Right kidney (tissue), 1 donor: ENCODE measurements around the gene PPT1.
"Not testable (repeated sequence)": the region's sequence is repeated elsewhere in the genome, so short reads cannot be mapped to it uniquely, and the experiment has no call there.

Source experiments
- DNase-seq: peaks from one replicate; pipeline ENCODE4 v3.0.0-alpha.2; 2016

The PPT1 gene

DNA sequence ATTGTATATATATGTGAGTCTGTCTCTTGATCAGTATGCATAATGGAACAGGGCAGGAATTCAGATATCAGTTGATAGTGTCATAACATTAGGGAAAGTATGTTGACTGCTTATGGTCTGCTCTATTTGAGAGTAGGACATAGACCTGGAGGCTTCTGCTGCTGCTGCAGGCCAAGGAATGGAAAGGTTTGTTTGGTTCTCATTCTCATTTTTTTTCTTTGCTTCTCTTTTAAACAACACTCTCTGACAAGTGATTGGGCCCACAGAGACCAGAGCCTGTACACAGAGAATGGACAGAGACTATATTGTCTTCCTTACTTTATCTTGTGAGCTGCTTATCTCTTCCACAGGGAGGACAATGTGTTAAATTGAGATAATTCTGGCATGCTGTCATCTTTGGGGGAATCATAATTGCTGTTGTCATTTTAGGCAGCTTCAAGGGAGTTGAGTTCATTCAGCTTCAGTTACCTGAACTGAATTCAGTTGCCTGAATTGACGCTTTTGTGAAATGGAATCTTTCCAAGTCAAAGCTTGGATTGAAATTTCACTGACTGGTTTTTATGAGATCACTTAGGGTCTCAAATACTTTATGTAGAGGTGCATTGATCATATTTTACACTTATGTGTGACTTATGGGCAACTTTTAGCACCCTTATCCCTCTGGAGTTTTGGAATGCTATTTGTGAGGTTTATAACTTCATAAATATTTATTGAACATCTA is 39.6 kb downstream of the PPT1 start:
- DNase-seq = no peak

DNA sequence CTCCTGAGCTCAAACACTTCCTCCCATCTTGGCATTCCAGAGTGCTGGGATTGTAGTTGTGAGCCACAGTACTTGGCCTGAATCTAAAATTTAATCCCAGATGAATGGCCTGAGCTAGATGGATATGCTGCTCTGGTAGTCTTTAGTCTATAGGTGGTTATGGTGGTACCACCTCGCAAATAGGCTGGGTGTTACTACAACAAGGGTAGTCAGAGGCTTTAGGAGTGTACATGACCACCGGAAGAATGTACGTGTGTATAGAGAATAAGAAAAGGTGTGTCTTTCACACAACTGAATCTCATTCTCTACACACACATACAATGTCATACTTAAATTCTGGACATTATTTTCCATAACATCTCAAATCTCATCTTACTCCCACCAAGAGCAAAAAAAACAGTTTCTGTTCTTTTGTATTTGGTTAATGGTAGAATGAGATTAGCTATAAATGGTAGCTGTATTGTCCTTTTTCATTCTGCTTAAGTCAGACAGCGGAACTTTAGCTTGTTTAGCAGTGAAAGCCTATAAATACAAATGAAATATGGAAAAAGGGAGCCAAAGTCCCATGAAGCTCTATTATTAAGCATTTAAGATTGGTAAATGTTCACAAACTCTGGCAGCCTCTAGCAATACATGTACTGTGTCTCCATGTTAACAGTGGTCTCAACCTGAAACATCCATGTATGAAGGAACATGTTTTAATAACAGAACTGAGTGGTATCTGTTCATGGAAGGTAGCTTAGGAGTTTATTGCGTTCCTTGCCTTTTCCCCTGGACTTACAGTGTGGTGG is 40.3 kb downstream of the PPT1 start:
- no peak for DNase-seq

DNA sequence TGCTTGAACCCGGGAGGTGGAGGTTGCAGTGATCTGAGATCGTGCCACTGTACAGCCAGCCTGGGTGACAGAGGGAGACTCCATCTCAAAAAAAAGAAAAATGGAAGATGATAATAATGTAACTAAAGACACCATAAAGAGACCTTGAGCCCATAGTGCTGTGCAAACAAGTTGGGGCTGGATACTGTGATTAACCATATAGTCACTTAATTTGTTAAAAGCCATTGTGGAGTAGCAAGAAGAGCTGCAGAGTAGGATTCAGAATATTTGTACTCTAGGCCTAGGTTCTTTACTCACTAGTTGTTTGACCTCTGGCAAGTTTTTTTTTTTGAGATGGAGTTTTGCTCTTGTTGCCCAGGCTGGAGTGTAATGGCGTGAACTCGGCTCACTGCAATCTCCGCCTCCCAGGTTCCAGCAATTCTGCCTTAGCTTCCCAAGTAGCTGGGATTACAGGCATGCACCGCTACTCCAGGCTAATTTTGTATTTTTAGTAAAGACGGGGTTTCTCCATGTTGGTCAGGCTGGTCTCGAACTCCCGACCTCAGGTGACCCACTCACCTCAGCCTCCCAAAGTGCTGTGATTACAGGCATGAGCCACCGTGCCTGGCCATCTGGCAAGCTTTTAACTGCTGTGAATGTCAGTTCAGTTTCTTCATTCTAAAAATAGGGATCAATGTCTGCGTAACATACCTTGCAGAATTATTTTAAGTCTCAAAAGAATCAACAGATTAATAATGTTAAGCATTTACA is 43.7 kb downstream of the PPT1 start:
- DNase-seq = no peak

DNA sequence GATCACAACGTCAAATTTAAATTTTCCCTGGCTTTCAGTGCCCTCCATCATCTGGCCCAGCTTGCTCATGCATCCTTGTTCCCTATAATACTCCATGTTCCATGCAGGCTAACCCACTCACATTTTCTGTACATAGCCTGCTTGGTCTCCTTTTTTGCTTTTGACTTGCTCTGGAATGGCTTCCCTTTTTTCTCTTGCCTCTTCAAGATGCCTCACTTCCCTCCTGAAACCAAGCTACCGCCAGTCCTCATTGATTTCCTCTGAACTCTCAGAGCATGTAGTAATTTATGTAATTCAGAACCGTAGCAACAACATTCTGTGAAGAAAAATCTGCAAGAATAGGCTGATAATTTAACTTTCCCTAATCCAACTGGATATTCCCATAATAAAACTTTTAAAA is 46.2 kb downstream of the PPT1 start:
- DNase-seq = no peak

DNA sequence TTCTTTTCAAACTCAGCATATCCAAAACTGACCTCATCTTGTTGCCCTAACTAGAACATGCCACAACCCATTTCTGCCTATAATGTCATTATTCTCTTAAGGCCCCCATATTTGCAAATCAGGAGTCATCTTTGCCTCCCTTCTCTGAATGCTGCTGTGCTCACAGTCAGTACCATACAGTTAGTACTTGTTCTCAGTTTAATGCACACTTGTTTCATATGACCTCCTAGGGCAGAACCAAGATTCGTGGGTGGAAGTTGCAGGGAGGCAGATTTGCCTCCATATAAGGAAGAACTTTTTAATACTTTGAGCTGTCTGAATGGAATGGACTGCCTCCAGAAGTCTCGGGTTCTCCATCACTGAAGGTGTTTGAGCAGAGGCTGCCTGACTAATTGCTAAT is 47.3 kb downstream of the PPT1 start:
- DNase-seq = no peak

DNA sequence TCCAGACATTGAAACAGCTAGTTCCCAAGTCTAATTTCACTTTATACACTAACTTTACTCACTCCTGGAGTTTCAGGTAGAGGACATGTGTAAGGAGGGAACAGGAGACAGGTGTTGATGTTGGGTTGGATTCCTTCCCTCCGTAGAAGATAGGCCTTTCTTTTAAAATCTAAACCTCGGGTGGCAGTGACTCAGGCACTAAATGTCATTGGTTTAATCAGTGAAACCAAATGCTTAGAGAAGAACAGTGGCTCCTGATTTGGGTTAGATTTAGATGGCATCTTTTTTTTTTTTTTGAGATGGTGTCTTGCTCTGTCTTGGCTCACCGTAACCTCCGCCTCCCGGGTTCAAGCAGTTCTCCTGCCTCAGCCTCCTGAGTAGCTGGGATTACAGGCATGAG is 49.3 kb downstream of the PPT1 start:
- DNase-seq = no peak

DNA sequence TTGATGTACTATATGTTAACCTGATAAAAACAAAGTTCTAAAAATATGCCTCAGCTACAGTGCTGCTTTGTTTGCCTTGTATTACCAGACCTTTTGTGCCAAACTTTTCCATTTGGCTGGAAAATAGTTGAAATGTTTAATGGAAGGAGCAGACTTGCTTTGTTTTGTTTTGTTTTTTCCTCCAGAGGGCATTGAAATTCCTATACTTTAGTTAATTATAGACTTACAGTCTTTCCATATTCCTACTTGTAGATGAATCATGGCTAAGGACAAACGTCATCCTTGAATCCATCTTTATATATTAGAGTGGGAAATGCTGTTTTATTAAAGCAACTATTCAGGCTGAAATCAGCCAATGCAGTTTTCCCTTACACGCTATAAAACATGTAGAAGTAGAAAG is 49.8 kb downstream of the PPT1 start:
- no peak for DNase-seq

DNA sequence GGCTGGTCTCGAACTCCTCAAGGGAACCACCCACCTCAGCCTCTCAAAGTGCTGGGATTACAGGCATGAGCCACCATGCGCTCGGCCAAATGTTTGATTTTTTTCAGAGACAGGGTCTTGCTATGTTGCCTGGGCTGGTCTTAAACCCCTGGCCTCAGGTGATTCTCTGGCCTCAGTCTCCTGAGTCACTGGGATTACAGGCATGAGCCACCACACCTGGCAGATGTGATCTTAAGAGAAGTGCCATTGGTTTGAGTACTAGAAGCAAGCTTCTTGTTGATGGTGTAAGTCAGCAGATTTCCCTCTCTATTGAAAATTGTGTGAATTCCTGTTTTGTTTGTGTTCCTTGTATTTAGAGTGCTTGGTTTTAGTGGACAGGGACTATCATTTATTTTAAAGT is 51.3 kb downstream of the PPT1 start:
- no peak for DNase-seq

DNA sequence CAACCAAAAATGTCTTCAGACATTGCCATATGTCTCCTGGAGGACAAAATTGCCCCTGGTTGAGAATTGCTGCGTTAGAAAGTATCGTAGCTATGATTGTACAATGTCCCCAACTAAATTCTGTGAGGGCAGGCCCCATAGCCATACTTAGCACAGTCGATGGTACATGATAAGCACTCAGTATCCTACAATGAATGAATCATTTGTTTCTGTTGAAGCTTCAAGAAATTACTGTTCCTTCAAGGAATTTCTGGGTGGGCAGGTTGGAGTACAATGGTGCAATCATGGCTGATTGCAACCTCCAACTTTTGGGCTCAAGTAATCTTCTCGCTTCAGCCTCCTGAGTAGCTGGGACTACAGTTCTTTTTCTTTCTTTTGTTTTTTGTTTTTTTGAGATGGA is 51.9 kb downstream of the PPT1 start:
- no peak for DNase-seq

DNA sequence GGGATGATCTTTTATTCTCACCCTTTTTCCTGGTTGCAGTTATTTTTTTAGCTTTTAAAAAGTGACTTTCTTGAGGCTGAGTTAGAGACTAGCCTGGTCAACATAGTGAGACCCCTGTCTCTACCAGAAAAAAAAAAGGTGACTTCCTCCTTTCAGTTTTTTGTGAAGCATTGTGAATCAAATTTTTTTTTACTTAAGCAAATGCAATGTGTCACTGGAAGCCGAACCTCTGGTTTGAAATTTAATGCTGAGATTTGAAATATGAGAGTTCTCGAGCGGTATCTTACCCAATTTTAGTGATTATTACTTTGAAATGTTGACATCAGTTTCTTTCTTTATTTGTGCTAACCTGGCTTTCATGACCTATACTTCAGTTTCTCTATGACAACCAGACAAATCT is 52.9 kb downstream of the PPT1 start:
- DNase-seq = no peak

DNA sequence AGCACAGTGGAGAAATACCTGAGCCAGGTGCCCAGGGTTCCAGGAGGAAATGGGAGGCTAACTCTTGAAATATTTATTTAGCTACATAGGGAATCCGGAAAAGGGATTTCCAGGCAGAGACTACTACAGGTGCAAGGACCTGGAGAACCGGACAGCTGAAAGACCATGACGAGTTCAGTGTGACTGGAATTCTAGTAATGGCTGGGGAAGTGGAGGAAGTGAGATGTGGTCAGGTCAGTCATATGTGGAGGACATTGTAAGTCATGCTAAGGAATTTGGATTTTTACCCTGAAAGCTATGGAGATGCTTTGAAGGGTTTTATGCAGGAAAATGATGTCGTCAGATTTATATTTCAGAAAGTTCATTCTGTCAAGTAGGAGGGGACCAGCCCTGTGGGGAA is 54.7 kb downstream of the PPT1 start:
- no peak for DNase-seq

DNA sequence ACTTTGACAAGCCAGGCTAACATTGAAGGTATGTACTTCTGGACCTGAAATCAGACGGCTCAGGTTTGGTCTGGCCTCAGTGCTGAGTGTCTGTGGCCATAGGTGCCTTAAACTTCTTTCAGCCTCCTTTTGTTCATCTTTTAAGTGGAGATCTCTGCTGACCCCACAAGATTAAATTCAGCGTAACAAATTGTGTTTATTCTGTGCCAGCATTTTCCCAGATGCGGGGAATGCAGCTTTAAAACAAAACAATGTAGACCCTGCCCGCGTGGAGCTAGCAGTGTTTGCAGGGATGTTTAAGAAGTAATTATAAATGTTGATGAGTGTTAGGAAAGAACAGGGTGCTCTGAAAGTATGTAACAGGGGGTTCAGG is 55.6 kb downstream of the PPT1 start:
- no peak for DNase-seq

DNA sequence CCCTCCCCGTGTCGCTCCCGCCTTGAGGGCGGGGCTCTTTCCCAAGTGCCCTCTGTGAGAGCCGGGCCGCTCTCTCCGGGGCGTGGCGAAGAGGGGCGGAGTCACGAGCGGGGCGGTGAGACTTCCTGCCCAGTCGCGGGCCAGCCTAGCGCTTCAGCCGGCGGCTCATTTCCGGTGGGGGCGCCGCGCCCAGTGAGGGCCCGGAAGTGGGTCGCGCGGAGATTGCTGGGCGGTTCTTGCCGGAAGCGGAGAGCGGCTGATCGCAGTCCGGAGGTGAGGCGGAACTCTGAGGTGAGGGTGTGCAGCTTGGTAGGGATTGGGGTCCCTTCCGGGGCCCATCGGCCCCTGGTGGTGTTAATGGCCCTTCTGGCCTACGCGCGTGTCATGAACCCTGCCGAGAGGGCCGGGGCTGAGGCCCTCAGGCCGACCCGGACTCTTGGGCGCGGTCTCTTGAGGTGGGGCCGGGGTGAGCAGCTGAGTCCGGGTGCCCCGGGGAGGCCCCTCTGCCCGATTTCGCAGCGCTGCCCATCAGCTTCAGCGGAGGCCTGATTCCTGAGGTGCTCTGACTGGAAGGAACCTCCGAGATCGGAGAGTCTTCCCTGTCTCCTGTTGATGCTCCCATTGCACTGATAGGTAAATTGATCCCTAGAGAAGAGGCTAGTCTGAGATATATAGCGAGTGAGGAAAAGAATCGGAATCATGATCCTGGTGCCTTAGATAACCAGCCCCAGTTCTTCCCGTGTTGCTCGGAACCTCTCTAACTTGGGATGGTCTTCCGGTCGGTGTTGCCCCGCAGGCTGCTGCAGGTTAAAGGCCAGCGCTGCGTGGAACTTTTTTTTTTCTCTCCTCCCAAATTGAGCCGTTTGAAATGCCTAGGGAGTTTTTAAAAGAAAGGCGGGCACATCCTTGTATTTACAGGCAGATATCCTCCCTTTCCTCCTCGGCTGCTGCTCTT is 56.3 kb downstream of the PPT1 start, which contains the start of gene CAP1:
Gene CAP1 (plus strand): TSS at position 219 of the 955 bp plus-strand sequence. CDS start 18,618 bp downstream, outside the sequence.
- DNase-seq = no peak

DNA sequence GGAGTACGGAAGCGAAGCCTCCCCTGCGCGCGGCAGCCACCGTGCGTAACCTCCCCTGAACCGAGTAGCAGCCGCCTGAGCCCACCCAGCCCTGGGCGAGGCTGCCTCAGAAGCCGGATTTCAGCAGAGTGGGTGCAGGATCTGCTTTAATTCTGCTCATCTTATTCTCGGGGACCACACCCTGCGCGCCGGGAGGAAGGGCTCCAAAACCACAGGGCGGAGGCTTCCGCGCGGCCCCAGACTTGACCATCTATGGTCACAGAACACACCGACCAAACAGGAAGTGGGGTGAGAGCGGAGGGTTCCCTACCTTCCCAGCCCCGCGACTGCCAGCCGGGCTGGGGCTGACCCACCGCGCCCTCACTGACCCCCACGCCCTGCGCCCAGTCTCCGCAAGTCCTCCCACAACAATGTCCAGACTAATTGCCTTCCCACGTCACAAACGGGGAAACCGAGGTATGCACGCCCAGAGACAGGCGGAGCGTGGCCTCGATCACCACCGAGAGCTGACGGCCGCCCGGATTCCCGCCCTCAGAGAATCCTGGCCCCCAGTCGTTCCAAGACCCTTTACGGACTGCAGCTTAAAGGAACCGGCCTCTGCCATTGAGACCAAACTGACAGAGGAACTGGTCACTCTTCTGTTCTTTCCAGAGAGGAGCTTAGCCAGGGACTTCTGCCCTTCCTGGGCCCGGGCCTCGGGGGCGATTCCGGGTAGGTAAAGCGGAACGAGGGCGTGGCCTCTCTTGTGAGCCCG is 57.1 kb downstream of the PPT1 start:
- peak; percentile 96 for DNase-seq

DNA sequence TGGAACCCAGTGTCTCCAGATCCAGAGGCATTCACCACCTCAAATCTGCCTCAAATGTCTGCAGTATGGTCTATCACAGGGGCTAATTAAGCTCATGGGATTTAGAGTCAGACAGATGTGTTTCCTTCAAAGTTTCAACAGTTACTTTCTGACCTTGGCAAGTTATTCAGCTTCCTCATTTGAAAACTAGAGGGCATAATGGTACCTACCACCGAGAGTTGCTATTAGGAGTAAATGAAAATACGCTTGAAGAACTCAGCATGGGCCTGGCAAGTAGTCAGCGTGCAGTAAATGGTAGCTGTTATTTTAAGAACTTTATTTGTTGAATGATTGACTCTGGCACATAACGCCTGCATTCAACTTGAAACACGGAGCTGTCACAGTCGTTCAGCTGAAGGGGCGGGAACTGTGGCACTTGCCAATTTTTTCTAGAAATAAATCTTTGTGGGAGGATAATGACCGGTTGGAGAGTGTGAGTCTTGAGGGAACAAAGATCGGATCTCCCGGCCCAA is 57.8 kb downstream of the PPT1 start:
- no peak for DNase-seq

DNA sequence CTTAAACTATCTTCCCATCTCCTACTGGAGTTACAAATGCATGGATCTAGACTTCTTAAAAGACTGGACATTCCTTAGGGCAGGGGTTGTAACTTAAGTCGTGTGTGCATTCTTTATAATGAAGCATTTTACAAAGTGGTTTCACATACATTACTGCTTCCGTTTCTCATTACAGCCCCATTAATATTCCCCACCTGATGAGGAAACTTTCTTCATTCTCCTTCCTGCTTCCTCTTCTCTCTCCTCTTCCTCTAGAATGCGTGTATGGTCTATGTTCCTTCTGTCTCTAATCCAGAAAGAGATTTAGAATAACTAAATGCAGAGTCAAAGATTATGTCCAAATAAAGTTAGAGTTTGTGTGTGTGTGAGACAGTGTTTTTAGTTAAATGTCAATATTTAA is 58.4 kb downstream of the PPT1 start:
- DNase-seq = no peak

DNA sequence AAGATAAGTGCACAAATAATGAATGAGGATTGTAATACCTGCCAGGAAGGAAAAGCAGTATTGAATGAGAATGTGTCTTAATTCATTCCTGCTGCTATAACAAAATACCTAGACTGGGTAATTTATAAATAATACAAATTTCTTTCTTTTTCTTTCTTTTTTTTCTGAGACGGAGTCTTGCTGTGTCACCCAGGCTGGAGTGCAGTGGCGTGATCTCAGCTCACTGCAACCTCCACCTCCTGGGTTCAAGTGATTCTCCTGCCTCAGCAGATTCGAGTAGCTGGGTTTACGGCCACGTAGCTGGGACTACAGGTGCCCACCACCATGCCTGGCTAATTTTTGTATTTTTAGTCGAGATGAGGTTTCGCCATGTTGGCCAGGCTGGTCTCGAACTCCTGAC is 59.8 kb downstream of the PPT1 start:
- DNase-seq = not testable (repeated sequence)

DNA sequence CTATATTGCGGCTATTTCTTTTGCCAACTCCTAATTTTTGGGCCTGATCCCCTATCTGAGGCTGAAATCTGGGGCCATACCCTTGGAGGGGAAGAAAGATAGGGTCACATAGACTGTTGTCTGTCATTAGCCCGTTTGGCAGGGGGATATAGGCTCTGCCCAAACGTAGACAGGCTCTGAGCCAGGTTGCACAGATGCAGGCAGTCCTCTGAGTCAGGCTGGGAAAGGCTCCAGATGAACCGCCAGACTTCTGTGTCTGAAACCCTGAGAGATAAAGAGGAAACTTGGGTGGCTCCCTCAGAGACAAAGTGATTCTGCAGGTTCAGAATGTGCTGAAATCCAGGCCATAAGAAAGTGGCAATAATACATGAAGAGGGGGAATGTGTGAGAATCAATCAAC is 60.5 kb downstream of the PPT1 start:
- DNase-seq = no peak

DNA sequence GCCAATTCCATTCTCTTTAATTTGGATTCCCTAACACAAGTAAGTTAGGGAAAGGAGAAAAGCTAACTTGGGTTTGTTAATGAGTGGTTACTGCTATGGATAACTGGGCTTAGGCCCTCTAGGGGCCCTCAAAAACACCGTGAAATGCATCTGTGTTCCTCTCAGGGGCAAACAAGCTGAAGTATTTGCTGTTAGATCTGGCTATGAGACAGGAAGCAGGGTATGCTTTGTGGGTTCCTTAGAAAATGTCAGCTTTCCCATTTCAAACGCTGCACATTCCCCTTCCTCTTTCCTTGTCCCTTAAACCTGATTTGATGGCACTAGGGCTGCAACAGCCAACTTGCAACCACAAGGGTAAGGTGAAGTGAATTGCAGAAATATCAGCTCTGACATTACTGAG is 62.2 kb downstream of the PPT1 start:
- DNase-seq = no peak

DNA sequence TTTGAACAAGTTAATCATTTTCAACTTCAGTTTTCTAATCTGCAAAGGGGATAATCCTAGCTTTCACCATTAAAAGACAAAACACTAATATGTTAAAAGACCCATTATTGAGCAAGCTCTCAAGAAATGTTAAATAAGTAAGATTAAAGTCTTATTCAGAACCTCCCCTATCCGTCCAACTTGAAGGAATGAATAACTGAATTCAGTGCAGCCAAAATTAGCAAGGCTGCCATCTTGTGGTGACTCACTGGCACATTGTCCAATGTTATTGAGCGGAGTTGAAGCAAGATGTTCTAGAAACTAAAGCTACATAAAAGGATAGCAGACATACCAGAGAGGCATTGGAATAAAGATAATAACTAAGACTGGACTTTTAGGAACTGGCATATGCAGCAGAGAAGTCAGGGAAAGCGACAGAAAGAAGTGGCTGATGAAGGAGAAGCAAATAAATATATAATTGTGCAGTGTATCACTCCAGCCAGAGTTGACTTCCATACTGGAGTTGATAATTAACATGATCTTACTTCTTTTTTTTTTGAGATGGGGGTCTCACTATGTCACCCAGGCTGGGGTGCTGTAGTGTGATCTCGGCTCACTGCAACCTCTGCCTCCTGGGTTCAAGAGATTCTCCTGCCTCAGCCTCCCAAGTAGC is 64.7 kb downstream of the PPT1 start:
- peak; percentile 28 for DNase-seq
